OCI-LY7 (cell line): ENCODE measurements around the gene CPEB4. TPM values are rescaled to one million over a fixed set of nuclear protein-coding genes. Genes with fewer than 3 reads are reported as not detected.

ENCODE experiments used
- BruUV-seq: library from RNA; stranded (reverse); fragments of 400-500 nt; replicated peaks from 2 replicates; lab custom pipeline; 2021; lab: Mats Ljungman, UMichigan
- CTCF ChIA-PET: fragments of 300-600 bp; sonication (Branson Sonifier 250); formaldehyde crosslinking; loops from one replicate; lab custom pipeline; 2022; ENCODE audit warnings: antibody characterized with exemption; ENCODE audit not compliant: unreplicated experiment; lab: Charles Lee
- POLR2A ChIA-PET: fragments of 300-600 bp; sonication (Branson Sonifier 250); formaldehyde crosslinking; loops from one replicate; lab custom pipeline; 2022; ENCODE audit warnings: antibody characterized with exemption; lab: Charles Lee
- DNase-seq: peaks from one replicate; pipeline ENCODE4 v3.0.0-alpha.2; 2015; ENCODE audit warnings: low spot score
- H2AFZ ChIP-seq: fragments of 200-600 bp; sonication (generic), shearing (Covaris generic); 2 replicates; pipeline ENCODE4 v1.6.1; 2014; ENCODE audit warnings: mild to moderate bottlenecking, antibody characterized with exemption, low read length, moderate library complexity
- H3K27ac ChIP-seq: fragments of 200-600 bp; sonication (generic); 2 replicates; pipeline ENCODE4 v1.5.1; 2014; ENCODE audit warnings: mixed run types, low read depth, mild to moderate bottlenecking, moderate library complexity, low read length, inconsistent platforms; ENCODE audit not compliant: poor library complexity, severe bottlenecking
- H3K36me3 ChIP-seq: fragments of 200-600 bp; sonication (generic); 2 replicates; pipeline ENCODE4 v1.6.1; 2014; ENCODE audit warnings: mild to moderate bottlenecking, antibody characterized with exemption, low read length, moderate library complexity, mixed read lengths; ENCODE audit not compliant: insufficient read depth
- H3K4me1 ChIP-seq: fragments of 200-600 bp; sonication (generic); 2 replicates; pipeline ENCODE4 v1.5.1; 2014; ENCODE audit warnings: mild to moderate bottlenecking, low read length; ENCODE audit not compliant: insufficient read depth, poor library complexity, severe bottlenecking
- H3K4me2 ChIP-seq: fragments of 200-600 bp; sonication (generic); 2 replicates; pipeline ENCODE4 v1.6.1; 2014; ENCODE audit warnings: mild to moderate bottlenecking, low read length
- H3K4me3 ChIP-seq: fragments of 200-600 bp; sonication (generic); 2 replicates; pipeline ENCODE4 v1.5.1; 2014; ENCODE audit warnings: mild to moderate bottlenecking, low read depth, low read length; ENCODE audit not compliant: poor library complexity, severe bottlenecking
- H3K79me2 ChIP-seq: fragments of 200-600 bp; sonication (generic); 2 replicates; pipeline ENCODE4 v1.6.1; 2016; ENCODE audit warnings: low read depth, mild to moderate bottlenecking, low read length, moderate library complexity, mixed read lengths; ENCODE audit not compliant: insufficient read depth
- H3K9me2 ChIP-seq: fragments of 200-600 bp; sonication (generic); 2 replicates; pipeline ENCODE4 v1.6.1; 2016; ENCODE audit warnings: mild to moderate bottlenecking, low read length, mixed read lengths; ENCODE audit not compliant: insufficient read depth
- H3K9me3 ChIP-seq: fragments of 200-600 bp; sonication (generic); 2 replicates; pipeline ENCODE4 v1.6.1; 2014; ENCODE audit warnings: mild to moderate bottlenecking, mixed run types, low read length, mixed read lengths
- H4K20me1 ChIP-seq: fragments of 200-600 bp; sonication (generic); 2 replicates; pipeline ENCODE4 v1.6.1; 2014; ENCODE audit warnings: mild to moderate bottlenecking, antibody characterized with exemption, low read length, moderate library complexity, mixed read lengths; ENCODE audit not compliant: insufficient read depth
- CTCF ChIP-seq: fragments of 200-600 bp; sonication (generic); conservative IDR thresholded peaks from 2 replicates; pipeline ENCODE4 v1.5.1; 2014; ENCODE audit warnings: mild to moderate bottlenecking, antibody characterized with exemption, low read length, moderate library complexity, mixed read lengths
- EZH2phosphoT487 ChIP-seq: fragments of 200-600 bp; sonication (generic); IDR thresholded peaks from 2 replicates; pipeline ENCODE4 v1.6.1; 2018; ENCODE audit warnings: low read depth, borderline replicate concordance, mild to moderate bottlenecking, mixed run types, antibody characterized with exemption, low read length, moderate library complexity, mixed read lengths
- intact Hi-C: fragments of 100-400 bp; cut with micrococcal nuclease; formaldehyde crosslinking; loops from one replicate; pipeline ENCODE4 v1.10.0; 2022; ENCODE audit not compliant: unreplicated experiment
- total RNA-seq, 2 experiments: library from RNA; depleted of rRNA in 1 of 2; stranded (reverse); fragments of >200 nt in 1 of 2; shearing (Covaris generic) in 1 of 2; gene quantifications; 2 replicates each; pipeline ENCODE4 v1.2.3, GENCODE V29; 2014 to 2022

CPEB4 gene
- total RNA-seq, 2 experiments from 2014 or later: 12.6 to 31.8 TPM

DNA sequence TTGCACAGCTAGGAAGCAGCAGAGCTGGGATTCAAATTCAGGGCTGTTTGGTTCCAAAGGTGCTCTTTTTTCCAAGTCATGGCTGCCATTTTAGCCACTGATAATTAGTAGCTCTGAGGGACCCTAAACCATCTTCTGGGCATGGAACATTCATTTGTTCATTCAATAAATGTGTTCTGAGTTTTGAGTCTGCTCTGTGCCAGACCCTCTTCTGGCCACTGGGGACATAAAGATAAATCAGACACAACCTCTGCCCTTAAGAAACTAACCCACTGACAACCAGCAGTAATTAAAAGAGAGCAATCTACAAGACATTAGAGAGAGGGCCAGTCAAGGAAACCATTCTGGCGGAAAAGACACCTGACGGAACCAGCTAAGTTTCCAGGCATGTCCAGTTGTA is 2.0 kb upstream of the CPEB4 start:
- no peak overlapping the region for H3K4me2 ChIP-seq
- peak overlapping the region; percentile 11; the same call in 1 of the 2 replicates for H2AFZ ChIP-seq
- no peaks in the 10 kb centered on the region for H3K9me2 ChIP-seq
- no TSS peak for BruUV-seq
- peaks cover 11% of the 10 kb centered on the region; the same call in 1 of the 2 replicates for H3K9me3 ChIP-seq
- no peak overlapping the region for H3K27ac ChIP-seq
- peaks cover 30% of the 10 kb centered on the region; the same call in 1 of the 2 replicates for H3K79me2 ChIP-seq
- ChIA-PET CTCF (no interaction called here), POLR2A (interaction anchor here (0.6 to 3.8 kb wide), 6 partner anchors 10 to 1308 kb away, joined by 3 to 27 read pairs (median 8); no protein-coding TSS in a partner anchor)
- H3K4me3 ChIP-seq: no peak overlapping the region
- TF ChIP-seq CTCF: peak; percentile 67
- no peak for TF ChIP-seq EZH2phosphoT487
- no peaks in the 10 kb centered on the region for H4K20me1 ChIP-seq
- DNase-seq: peak; percentile 38
- intact Hi-C loops: no loop called here
- peaks cover 59% of the 10 kb centered on the region for H3K4me1 ChIP-seq
- H3K36me3 ChIP-seq: peaks cover 4% of the 10 kb centered on the region

GRCh38 chr5:173888473-173889131 is 453 bp downstream of the CPEB4 start:
- H3K4me2 ChIP-seq: peak overlapping the region; percentile 72
- peak overlapping the region; percentile 2 for H3K27ac ChIP-seq
- POLR2A ChIA-PET: interaction anchor here (0.5 to 8.8 kb wide), 23 partner anchors 8 to 181 kb away, joined by 3 to 107 read pairs (median 5); no protein-coding TSS in a partner anchor
- peaks cover 4% of the 10 kb centered on the region; the same call in 1 of the 2 replicates for H3K9me3 ChIP-seq
- H3K9me2 ChIP-seq: no peaks in the 10 kb centered on the region
- H3K36me3 ChIP-seq: peaks cover 4% of the 10 kb centered on the region
- peaks cover 55% of the 10 kb centered on the region for H3K79me2 ChIP-seq
- H2AFZ ChIP-seq: no peak overlapping the region
- no peaks in the 10 kb centered on the region for H4K20me1 ChIP-seq
- H3K4me3 ChIP-seq: peak overlapping the region; percentile 88
- no peak for TF ChIP-seq EZH2phosphoT487
- TF ChIP-seq CTCF: no peak
- no peak for DNase-seq
- peaks cover 57% of the 10 kb centered on the region for H3K4me1 ChIP-seq
- intact Hi-C loops: loop anchor here (1.0 to 2.0 kb wide), 2 partner anchors 84 to 143 kb away; no protein-coding TSS in a partner anchor
- CTCF ChIA-PET: interaction anchor here (1.1 kb wide), 1 partner anchor 15 kb away, joined by 3 read pairs; no protein-coding TSS in a partner anchor
- BruUV-seq: no TSS peak
